ENCODE results near the gene CELF3. TPM values are rescaled to one million over a fixed set of nuclear protein-coding genes. Genes with fewer than 3 reads are reported as not detected.
"Not testable (repeated sequence)": the region's sequence is repeated elsewhere in the genome, so short reads cannot be mapped to it uniquely, and the experiment has no call there.

CELF3 gene
- total RNA-seq, result not detected in 2 replicates

DNA sequence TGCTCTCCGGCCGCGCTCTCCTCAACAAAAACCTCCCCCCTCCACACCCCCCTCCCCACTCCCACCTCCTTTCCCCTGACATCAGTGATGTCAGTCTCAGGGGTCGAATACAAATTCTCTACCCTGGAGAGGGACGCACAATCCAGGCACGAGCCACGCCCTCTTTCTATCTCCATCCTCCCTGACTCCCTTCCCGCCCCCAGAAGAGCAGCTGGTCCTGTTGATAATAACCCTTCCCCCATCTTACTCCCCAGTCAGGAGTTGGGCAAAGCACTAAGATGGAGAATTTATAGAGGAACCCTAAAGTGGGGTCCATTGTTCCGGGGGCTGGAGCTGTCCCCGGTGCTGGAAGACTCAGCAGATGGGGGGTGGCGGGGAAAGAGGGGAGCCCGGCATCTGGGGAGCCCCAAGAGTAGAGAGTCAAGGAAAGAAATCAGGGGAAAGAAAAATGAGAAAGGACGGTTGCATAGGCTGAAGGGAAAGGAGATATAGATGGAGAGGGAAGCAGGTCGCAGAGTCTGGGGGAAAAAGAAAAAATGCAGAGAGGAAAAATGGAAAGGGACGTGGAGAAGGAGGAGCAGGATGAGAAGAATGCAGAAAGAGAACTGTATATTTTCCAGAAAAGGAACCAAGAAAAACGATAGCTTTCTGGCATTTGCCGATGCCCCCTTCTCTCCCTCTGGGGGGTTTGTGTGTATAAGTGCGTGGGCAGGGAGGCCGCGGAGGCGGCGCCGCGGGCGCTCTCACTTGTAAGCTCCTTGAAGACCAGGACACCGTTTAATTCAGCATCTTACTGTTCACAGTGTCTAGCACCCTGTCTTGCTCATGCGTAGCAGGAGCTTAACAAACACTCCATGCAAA is at the start of gene CELF3:
Gene CELF3 (minus strand): TSS at position 33 of the 861 bp plus-strand sequence. CDS start 783 bp downstream, outside the sequence.
- DNase-seq (ENCODE audit: extremely low read depth, low read depth, low spot score), result no peak

DNA sequence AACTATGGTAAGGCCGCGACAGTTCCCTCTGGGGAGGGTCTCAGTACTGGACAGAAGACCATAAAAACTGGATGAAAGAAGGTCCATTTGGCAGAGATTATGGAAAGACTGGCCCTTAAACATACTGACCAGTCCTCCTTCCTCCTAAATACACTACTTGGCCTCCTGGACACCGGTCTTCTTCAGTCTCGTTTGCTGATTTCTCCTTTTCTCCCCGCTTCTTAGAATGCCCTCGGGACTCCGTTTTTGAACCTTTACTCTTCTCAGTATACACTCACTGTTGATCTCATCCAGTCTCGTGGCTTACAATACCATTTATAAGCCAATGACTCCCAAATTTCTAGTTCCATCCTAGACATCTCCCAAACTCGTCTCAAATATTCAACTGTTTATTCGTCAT is 47.4 kb upstream of the CELF3 start:
- DNase-seq (ENCODE audit: extremely low read depth, low read depth, low spot score), result no peak

DNA sequence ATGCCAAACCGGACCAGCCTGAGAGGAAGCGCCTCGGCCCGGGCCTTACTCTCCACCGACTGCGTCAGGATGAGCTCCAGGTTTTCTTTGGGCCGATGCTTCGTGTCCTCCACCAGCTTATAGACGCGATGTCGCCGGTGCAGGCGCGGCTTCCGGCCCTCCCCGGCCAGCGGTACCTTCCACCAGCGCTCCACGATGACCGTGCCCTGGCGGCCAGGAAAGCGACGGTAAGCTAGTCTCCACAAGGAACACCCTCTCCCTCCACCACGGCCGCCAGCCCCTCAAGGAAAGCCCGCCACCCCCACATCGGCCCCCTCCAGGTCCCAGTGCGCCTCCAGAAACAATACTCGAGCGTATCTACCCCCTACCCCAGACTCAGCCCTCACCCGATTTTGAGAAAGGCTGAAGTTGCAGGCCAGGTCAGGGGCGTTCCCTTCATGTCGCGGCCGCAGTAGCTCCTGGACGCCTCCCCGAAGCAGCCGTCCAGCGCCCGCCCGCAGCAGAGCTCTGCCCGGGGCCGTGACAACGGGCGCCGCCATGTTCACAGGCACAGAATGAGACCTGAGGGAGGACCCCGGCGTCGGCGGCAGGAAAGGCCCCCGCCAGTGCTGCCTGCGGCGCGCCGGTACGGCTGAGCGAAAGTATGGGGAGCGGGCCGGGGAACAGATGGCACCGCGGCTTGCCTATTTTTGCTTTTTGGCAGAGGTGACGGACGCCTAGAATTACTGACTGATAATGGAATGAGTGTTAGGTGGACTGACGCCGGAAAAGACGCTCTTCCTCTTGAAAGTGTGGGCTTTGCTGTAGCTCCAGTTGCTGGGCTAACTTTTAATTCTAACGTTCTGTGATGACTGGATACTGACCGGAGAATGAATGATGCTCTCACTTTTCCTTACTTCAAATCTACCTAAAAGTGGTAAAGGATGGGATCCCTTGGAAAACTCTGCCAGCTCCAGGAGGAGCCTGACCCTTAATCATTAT is 46.6 kb upstream of the CELF3 start, which contains the start of gene MRPL9:
Gene MRPL9 (minus strand): TSS at position 556 of the 981 bp plus-strand sequence. CDS start 17 bp downstream, at position 539.
- DNase-seq (ENCODE audit: extremely low read depth, low read depth, low spot score), result peak; percentile 18

DNA sequence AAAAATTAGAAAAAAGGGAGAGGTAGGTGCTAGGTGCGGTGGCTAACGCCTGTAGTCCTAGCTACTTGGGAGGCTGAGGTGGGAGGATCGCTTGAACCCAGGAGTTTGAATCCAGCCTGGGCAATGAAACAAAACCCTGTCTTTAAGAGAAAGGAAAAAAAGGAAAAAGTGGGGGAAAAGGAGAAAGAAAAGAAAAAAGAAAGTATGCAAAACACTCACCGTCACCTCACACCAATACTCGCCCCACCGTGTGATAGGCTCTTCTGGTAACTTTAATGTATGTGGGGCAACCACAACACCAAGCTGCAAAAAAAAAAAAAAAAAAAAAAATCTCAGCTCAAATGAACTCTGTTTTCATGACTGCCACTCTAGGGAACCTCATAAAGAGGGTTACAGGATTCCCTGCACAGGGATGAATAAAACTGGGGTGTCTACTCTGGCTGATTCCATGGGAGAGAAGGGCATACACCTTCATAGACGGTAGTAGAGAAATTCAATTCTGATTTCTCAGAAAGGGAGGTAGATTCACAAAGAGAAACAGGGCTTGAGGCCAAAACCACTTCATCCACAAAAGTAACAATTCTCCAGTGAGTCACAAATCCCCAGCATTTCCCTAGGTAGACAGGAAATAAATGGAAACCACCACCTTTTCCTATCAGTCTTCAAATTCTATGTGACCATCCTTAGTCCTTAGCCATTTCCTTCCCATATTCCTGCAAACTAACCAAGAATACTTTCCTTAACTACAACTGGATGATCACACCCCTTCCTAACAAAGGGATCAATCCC is 44.2 kb upstream of the CELF3 start:
- no peak for DNase-seq (ENCODE audit: extremely low read depth, low read depth, low spot score)

DNA sequence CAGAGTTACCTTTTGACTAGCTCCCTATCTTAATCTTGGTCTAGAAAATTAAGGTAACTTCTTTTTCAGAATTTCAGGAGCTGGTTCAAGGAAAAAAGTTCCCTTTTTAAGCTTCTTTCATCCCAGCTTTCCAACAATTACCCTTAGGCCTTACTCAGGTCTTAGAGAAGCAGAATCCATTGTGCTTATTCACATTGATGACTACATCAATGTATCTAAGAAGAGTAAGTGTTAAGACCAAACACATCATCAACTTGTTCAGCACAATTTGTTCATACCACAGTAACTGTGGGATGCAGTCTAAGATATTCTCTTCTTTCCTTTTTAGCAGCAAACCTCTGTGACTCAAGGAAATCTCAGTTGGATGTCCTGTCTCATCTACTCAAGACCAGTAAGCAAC is 42.6 kb upstream of the CELF3 start:
- DNase-seq (ENCODE audit: extremely low read depth, low read depth, low spot score), result no peak

DNA sequence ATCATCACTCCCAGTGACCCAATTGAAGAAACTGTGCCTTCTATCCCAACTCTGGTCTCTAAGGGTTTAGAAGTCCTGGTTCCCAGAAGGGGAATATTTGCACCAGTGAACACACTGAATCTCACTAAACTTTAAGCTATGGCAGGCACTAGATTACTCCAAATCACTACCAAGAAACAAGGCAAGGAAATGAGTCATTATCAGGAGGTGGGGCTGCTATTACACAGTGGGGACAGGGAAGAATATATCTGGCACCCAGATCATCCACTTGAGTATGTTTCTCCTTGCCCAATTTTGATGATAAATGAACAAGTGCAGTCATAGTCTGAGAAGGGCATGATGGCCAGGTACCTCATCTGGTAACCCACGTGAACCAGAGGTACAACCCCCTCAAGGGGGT is 39.7 kb upstream of the CELF3 start:
- DNase-seq (ENCODE audit: extremely low read depth, low read depth, low spot score), result no peak

DNA sequence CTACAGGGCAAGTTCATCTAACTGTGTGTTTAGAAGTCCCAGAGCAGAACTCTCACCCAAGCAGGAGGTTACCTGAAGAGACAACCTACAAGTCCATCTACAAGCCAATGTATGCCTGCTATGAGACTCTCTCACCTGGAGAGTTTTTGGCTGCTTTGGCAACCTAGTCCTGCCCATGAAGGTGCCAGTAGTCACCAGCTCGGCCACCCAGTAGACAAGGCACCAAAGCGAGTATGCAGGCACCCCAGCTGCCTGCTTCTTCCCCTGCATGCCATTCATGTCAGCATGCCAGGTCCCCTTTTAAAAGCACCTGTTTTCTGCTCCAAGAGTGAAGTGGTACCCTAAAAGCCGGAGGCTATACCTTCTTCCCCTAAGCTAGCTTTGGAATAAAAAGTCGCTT is 24.9 kb upstream of the CELF3 start:
- DNase-seq (ENCODE audit: extremely low read depth, low read depth, low spot score), result no peak

DNA sequence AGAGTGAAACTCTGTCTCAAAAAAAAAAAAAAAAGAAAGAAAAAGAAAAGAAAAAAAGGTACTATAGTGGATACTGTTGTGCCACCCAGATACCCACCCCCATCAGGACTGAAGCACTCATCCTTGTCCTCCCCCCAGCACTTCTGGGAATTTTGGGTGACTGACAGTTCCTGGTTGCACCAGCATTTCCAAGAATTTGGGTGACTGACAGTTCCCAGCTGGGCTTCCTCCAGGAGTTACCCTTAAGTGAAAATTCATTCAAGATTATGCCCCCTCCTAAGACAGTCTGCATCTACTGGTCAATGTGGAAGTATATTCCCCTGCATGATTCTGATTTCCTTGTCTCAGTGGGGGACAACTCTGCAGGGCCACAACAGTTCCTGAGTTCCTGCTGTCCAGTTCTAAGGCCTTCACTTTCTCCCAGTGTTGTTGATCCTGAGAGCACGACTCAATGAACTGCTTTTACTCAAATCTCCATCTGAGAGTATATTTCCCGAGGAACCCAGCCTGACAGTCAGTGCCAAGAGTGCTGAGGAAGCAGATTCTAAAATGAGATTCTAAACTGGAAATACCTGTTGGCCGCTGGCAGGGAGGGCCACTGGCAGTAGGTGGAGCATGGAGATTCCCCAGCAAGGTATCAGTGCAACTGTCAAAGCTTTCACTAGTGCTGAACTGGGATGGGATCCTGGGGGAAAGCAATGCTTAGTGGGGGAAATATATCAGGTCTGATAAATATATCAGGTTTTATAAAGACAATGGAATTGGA is 23.2 kb upstream of the CELF3 start:
- no peak for DNase-seq (ENCODE audit: extremely low read depth, low read depth, low spot score)

DNA sequence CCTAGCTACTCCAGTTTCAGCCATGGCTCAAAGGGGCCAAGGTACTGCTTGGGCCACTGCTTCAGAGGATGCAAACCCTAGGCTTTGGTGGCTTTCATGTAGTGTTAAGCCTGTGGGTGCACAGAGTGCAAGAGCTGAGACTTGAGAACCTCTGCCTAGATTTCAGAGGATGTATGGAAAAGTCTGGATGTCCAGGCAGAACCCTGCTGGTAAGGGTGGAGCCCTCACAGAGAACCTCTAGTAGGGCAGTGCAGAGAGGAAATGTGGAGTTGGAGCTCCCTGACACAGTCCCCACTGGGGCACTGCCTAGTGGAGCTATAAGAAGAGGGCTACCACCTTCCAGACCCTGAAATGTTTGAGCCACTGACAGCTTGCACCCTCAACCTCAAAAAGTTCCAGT is 20.9 kb upstream of the CELF3 start:
- DNase-seq (ENCODE audit: extremely low read depth, low read depth, low spot score), result no peak

DNA sequence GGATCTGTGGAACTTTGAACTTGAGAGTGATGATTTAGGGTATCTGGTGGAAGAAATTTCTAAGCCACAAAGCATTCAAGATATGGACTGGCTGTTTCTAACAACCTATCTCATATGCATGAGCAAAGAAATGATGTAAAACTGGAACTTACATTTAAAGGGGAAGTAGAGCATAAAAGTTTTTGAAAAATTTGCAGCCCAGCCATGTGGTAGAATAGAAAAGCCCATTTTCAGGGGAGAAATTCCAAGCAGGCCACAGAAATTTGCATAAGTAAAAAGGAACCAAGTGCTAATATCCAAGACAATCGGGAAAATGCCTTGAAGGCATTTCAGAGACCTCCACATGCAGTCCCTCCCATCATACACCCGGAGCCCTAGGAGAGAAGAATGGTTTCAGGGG is 20.4 kb upstream of the CELF3 start:
- no peak for DNase-seq (ENCODE audit: extremely low read depth, low read depth, low spot score)

DNA sequence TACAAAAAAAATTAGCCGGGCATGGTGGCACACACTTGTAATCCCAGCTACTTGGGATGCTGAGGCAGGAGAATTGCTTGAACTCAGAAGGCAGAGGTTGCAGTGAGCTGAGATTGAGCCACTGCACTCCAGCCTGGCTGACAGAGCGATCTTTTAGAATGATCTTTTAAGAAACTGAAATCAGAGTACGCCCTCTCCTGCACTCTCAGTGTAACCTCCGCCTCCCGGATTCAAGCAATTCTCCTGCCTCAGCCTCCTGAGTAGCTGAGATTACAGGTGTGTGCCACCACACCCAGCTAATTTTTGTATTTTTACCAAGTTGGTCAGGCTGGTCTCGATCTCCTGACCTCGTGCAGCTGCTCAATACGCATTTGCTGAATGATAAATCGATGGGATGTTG is 17.4 kb upstream of the CELF3 start:
- DNase-seq (ENCODE audit: extremely low read depth, low read depth, low spot score), result not testable (repeated sequence)

DNA sequence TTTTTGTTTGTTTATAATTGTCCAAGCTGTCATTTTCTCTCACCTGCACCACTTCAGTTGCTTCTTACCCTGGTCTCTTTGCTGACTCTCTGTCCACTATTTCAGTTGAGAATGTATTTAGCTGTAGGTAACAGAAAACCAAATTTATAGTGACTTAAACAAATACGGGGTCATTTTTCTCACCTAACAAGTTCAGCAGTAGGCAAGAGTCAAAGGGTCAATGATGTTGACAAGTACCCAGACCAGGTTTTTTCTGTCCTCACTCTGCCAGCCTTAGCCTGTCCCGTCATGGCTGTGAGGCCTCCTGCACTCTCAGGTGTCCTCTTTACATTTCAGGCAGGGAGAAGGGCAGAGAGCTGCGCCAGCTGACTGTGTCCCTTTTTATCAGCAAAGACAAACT is 16.5 kb upstream of the CELF3 start:
- no peak for DNase-seq (ENCODE audit: extremely low read depth, low read depth, low spot score)

DNA sequence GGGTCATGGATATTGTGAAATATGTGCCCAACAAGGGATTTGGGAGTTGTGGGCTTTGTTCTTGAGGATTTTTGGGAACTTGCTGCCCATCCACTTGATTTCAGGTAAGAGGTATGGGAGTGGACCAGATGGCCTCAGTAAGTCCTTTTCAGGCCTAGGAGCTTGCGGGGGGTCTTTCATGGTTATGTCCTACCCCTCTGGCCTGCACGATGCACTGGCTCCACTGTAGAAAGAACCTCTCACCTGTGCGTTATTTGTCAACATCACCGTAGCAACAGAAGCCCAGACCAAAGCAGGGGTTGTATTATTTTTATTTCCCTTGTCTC is 13.3 kb upstream of the CELF3 start:
- DNase-seq (ENCODE audit: extremely low read depth, low read depth, low spot score), result no peak

DNA sequence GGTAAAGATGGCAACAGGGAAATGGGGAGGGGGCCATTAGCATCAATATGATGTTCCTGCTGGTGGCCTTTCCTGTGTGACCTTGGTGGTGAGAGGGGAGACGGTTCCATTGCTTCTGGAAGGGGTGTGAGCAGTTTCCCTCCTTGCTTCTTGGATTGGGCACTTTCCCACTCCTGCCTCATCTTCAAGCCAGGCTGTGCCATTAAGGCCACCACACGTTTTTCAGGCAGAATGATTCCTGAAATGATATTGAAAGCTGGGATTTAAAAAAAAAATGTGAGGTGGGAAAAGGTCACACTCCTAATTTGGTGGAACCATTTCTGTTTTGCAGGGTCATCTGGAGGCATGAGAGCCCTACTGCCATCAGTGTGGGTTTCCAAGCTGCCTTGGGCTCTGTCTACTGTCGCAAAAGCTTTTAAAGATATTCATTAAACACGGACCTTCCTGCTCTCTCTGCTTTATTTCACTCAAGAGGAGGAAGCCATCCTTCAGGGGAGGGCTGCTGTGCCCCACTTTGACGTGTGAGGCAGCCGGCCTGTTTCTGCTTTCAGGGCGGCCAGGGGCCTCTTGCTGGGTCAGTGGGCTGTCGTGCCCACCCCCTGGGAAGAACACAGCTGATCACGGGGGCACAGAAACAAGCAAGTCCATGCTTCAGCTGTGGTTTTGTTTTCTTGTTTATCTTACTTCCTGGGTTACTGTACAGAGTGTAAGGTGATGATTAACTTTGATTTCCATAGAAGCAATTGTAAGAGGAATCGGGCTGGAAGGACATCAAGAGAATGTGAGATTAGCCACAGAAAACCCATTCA is 12.8 kb upstream of the CELF3 start:
- no peak for DNase-seq (ENCODE audit: extremely low read depth, low read depth, low spot score)

DNA sequence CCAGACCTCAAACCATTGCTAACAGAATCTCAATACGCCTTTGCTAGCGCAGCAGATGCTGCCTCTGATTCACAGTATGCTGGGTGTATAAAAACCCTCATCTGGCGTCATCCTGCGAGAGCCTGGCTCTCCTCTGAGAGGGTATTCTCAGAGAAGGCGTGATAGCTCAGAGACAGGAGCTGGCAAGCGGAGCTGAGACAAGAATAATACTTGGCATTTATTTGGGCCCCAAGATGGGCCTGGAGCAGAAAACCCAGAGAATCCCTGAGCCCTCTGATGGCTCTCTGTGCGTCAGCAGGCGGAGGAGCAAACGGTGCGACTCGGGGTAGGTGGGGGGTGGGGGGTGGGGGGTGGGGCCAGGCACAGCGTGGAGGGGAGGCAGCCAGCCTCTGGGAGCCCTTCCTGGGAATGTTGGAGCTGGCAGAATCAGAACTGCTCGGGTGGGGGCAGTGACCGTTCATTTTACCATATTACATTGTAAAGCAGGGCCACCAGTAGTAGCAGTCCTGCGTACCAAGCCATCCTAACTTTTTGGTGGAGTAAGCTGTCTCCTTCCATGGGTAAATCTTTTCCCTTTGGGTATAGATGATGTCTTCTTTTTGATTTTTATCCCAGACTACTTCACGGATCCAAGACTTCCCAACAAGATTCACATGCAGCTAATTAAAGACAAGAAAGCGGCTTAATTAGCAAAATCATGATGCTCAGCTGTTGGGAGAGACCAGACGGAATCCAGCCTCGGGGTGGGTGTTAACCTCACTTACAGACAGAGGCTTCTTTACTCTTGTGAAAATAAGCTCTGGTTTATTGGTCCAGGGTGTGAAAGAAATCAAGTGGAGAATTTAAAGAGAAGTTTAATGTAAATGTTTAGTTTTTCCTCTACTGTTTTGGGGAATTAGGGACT is 11.8 kb upstream of the CELF3 start:
- DNase-seq (ENCODE audit: extremely low read depth, low read depth, low spot score), result no peak

DNA sequence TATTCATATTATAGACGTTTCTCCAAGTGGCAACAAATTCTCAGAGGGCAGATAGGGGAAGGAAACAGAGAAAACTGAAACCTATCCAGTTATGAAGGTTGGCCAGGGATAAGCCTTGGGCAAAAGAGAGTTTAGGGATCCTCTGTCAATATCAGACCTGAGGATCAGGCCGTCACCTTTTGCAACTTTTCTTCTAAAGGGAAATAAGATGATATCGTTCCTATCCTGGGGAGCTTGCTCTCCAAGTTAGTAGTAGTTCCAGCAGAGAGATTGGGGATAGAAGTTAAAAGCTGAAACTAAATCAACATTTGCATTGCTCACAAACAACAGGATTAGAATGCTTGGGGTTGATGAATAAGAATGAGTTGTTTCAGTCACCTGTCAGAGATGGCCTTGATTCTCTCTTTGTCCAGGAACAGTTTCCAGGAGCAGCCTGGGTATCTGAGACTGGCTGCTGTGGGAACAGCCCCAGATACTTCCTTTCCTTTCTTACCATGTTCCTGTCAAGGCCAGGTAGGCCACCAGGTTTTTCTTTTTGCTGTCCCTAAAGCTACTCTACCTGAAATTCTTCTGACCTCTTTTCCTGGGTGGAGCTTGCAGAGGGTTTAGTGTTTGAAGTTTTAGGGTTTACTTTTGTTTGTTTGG is 7.2 kb upstream of the CELF3 start:
- no peak for DNase-seq (ENCODE audit: extremely low read depth, low read depth, low spot score)

DNA sequence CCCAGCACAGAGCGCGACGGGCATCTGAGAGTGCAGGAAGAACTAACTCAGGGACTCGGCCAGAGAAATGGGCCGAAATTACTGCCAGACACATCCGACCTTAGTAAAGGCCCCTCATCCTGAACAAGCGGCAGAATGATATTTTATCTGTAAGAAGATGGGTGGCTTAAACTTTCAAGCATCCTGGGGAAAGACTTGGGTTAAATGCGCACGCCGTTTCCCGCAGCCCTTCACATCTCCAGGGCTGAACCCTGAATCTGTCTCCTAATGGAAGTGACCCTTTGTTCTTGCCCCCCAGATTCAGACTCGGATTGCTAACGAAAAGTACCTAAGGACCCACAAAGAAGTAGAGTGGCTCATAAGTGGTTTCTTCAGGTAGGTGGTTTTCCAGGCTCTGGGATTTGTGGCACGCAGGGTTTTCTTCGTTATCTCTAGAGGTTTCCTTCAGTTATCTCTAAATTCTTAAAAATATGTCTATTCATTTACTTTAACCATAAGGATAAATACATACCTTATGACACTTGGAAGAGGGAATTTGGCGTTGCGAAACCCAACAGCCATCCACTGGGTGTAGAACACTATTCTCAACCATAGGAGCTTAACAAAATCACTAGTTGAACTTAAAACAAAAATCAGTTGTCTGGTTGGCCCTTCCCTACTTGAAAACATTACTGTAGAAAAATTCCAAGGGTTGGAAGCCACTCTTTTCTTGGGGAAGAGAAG is 5.3 kb upstream of the CELF3 start:
- no peak for DNase-seq (ENCODE audit: extremely low read depth, low read depth, low spot score)
